HG02943 (cell line): Measurements from ENCODE around the gene ZCCHC7.
"Not testable (repeated sequence)": the region's sequence is repeated elsewhere in the genome, so short reads cannot be mapped to it uniquely, and the experiment has no call there.

ENCODE experiments used
- ATAC-seq: cut with Tn5 transposase; IDR thresholded peaks from one replicate; pipeline ENCODE4 v1.9.1; 2021; ENCODE audit warnings: mild to moderate bottlenecking, low read depth, moderate library complexity; ENCODE audit not compliant: unreplicated experiment

Gene ZCCHC7

GRCh38 chr9:37202091-37202490 is 81.7 kb downstream of the ZCCHC7 start:
- no peak for ATAC-seq

DNA sequence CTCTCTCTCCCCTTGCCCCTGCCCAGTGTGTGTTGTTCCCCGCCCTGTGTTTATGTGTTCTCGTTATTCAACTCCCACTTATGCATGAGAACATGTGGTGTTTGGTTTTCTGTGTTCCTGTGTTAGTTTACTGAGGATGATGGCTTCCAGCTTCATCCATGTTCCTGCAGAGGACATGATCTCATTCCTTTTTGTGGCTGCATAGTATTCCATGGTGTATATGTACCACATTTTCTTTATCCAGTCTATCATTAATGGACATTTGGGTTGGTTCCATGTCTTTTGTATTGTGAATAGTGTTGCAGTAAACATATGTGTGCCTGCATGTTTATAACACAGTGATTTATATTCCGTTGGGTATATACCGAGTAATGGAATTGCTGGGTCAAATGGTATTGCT is 83.1 kb downstream of the ZCCHC7 start:
- not testable (repeated sequence) for ATAC-seq

GRCh38 chr9:37206121-37206620 is 85.8 kb downstream of the ZCCHC7 start:
- no peak for ATAC-seq

DNA sequence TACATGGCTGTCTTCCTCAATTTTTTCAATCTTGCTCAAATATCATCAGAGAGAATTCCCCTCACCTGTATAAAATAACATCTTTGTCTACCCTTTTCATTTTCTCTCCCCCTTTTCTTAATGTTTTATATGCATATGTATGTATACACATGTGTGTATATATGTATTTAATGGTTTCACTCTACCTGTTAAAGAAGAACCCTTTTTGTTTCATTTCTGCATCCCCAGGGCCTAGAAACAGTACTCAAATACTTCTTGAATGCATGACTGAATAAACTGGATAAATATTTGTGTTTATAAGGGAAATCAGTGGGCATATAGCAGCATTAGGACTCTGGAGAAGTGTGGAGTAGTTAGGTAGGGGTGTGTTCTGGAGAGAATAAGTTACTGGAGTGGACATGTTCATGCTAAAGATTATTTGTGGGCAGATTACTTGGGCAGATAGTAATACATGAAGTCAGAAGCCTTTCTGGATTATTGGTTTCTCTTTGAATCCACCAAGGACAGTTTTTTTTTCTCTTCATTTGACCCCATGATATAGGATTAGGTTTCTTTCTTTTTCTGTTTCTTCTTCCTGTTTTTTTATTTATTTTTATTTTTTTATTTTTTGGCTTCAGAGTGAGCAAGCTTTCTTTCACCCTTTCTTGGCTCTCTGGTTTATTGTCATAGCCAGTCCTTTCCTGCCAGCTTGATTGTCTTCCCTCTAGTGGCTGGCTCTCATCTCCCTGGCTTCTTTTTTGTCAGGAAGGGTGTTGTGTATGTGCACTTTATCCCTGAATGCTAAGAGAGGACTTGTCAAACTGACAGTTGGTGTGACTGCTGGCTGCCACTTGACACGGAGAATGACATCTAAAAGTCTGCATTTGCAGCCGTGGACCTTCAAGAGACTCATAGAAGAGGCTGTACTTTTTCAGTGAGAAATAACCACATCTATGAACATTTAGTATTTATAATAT is 89.3 kb downstream of the ZCCHC7 start:
- ATAC-seq = no peak

DNA sequence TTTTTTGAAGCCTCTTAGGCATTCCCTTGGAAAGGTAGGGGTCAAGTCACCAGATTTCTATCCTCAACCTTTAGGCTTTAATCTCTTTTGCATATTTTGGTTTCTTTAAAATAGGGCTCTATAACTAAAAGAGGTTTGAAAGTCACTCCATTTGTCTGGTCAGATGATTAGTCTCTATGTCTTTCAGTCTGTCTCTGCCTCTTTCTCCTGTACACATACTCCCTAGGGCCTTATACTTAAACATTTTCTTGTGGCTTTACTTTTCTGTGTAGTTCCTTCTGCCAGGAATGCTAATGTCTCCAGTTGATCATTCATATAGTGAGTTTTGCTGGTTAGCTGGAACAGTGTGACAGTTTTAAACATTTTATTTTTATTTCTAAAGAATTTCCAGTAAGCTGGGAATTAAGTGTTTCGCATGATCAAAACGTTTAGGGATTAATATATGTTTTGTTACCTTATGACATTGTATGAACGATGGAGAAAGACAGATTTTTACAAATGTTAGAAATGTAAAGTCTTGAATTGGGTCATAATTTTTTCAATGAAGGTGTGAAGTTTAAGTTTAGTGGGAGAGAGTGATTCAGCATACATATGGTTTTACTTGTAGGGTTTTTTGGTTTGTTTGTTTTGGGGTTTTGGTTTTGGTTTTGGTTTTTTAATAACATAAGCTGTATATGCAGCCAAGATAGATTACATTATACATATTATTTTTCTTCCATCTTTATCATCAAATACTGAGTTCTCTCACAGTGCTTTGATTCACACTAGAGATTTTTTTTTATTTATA is 90.6 kb downstream of the ZCCHC7 start:
- no peak for ATAC-seq

DNA sequence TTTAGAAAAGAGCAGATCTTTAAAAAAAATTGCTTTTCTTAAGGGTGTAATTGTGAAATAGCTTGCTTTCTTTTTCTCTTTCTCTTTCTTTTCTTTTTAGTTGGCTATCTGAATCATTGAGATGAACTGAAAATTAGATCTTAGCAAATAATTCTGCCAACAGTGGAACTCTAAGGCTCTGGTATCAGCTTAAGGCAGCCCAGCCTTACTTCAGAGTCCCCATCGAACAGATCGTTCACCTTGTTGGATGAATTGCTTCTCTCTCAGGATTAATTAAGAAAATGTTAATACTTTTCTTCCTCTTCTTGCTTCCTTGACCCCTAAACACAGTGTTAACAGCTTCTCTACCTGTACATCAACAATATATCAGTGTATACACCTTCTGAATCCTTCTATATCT is 92.1 kb downstream of the ZCCHC7 start:
- no peak for ATAC-seq

- no peak for ATAC-seq
These were observed 95.0 kb downstream of the ZCCHC7 start for GRCh38 chr9:37215381-37215780.

GRCh38 chr9:37215830-37216229 is 95.5 kb downstream of the ZCCHC7 start:
- ATAC-seq = no peak

DNA sequence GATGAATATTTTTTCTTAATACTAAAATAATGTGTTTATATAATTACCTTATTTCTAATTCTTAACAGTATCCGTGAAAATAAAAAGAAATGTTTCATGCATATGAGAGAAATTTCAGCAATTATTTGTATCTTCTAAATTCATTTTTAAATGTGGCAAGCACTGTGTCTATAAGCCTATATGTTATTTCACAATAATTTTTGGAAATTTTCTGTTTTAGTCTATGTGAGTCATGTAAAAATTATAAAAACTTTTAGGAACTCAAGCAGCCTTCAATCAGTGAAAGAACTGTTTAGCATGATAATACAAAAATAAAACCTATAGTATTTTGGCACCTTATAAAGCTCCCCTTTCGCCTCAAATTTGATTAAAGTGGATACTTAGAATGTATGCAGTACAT is 96.8 kb downstream of the ZCCHC7 start:
- ATAC-seq = no peak

- no peak for ATAC-seq
These were observed 98.5 kb downstream of the ZCCHC7 start for GRCh38 chr9:37218800-37219425.

GRCh38 chr9:37220971-37221370 is 100.6 kb downstream of the ZCCHC7 start:
- ATAC-seq = no peak

DNA sequence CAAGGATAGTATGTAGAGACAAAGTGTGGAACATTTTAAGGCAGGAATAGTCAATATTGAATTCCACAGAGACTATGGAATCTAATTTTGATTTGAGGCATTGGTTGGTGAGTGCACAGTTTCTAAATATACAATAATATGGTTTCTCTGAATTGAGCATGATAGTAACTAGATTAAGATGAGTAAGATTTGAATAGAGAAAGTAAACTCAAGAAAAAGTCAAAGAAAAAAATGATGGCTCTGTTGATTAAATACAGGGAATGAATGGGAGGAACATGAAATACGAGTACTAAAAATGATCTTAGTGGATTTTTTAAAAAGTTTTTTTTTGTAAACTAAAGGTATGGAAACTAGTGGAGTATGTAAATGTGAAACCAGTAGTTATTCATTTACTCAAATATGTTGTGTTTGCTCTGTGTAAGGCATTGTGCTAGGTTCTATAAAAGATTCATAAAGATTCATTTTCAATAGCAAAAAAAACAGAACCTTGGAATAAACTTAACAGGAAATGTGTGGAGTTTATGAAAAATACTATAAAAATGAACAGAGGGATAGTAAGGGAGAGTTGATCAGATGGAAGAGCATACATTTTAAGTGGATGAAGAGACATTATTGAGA is 101.2 kb downstream of the ZCCHC7 start:
- ATAC-seq = no peak

DNA sequence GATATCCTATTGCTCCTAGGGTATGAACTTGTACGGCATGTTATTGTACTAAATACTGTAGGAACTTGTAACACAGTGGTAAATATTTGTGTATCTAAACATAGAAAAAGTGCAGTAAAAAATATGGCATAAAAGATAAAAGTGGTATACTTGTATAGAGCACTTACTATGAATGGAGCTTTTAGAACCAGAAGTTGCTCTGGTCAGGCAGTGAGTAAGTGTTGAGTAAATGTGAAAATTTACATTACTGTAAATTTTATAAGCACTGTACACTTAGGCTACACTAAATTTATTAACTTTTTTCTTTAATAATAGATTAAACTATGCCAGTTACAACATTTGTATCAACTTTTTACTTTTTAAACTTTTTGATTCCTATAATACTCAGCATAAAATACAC is 109.1 kb downstream of the ZCCHC7 start:
- ATAC-seq = no peak

GRCh38 chr9:37229882-37230482 is 109.6 kb downstream of the ZCCHC7 start:
- no peak for ATAC-seq

- no peak for ATAC-seq
These were observed 116.4 kb downstream of the ZCCHC7 start for GRCh38 chr9:37236822-37237221.

- no peak for ATAC-seq
These were observed 117.7 kb downstream of the ZCCHC7 start for GRCh38 chr9:37238122-37238521.

DNA sequence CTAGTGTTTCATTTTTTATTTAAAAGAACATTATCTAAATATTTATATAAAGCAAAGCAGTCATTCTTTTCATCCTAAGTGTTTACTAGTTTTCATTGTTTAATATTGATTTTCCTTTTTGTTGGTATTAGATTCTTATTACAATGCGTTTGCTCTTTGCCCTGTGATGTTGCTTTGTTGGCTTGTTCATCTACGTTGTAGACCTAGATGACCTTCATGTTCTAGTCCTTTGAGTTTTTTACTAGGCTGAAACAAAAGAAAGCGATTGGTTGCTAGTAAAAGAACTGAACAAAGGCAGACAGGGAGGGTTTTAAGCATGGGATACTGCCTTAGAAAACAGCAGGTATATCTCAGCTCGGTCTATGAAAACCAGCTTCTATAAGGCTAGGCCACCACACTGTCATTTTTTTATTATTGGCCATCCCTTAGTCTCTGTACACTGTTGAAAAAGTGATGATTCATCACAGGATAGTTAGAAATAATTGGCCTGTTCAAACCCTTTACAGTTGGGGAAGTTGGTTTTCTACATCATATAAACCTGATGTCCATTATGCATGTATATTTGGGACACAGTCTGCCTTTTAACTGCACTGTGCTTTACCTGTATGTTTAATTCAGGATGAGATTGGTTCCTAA is 119.0 kb downstream of the ZCCHC7 start:
- ATAC-seq = no peak

GRCh38 chr9:37239921-37240320 is 119.5 kb downstream of the ZCCHC7 start:
- ATAC-seq = no peak

DNA sequence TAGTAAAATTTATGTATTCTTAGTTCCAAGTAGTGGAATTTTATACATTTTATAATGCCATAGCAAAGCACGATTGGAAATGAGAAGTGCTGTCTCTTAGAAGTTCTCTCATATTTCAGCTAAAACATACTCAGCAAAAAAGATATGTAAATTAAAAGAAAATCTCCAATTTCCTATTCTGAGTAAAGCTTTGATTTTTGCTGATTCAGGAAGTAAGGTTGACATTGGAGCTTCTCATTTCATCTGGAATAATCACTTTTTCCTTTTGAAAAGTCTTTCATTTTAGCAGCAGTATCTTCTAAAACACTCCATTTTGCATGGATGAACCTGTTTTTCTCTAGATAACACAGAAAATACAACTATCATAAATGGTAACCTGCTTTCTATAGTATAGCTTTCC is 121.0 kb downstream of the ZCCHC7 start:
- no peak for ATAC-seq

DNA sequence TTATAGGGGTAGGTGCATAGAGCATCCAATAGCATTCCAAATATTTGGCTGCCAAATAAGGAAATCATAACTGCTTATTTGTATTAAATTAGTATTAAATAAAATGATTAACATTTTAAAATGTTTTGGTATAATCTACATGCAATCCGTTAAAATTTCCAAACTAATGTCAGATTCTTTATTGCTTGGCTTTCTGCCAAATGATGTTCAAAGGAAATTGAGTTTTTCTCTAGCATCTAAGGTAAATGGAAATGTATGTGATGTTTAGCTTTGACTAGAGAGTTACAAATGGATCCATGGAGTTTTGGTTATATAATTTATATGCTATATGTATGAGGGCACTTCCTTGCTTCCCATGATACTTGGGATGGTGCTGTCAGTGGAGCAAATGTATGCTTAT is 121.7 kb downstream of the ZCCHC7 start:
- ATAC-seq = no peak
